WERI-Rb-1 (cell line): Measurements from ENCODE around the gene CFAP54.

ENCODE experiments used
- DNase-seq: peaks from one replicate; pipeline ENCODE4 v3.0.0-alpha.2; 2020
- H3K27ac ChIP-seq: fragments of 250-450 bp; sonication (Bioruptor Pico); 2 replicates; pipeline ENCODE4 v1.5.1; 2020; ENCODE audit warnings: mild to moderate bottlenecking, moderate library complexity
- H3K27me3 ChIP-seq: fragments of 250-450 bp; sonication (Bioruptor Pico); 2 replicates; pipeline ENCODE4 v1.5.1; 2021; ENCODE audit warnings: mild to moderate bottlenecking, low read depth, moderate library complexity; ENCODE audit not compliant: insufficient read depth, severe bottlenecking
- H3K36me3 ChIP-seq: fragments of 250-450 bp; sonication (Bioruptor Pico); 2 replicates; pipeline ENCODE4 v1.5.1; 2020; ENCODE audit warnings: mild to moderate bottlenecking, moderate library complexity
- H3K4me3 ChIP-seq: 2 replicates; pipeline ENCODE4 v1.5.1; 2011; ENCODE audit warnings: low read depth, mild to moderate bottlenecking, control low read depth, low read length
- H3K9me3 ChIP-seq: fragments of 250-450 bp; sonication (Bioruptor Pico); 2 replicates; pipeline ENCODE4 v1.5.1; 2021; ENCODE audit warnings: mild to moderate bottlenecking, moderate library complexity; ENCODE audit not compliant: severe bottlenecking
- TF ChIP-seq, protein P1 (sequence below): IDR thresholded peaks from 2 replicates; pipeline ENCODE4 v1.5.1; 2011; ENCODE audit warnings: low read depth, mild to moderate bottlenecking, control low read depth, inconsistent platforms, low read length

The CFAP54 gene

DNA sequence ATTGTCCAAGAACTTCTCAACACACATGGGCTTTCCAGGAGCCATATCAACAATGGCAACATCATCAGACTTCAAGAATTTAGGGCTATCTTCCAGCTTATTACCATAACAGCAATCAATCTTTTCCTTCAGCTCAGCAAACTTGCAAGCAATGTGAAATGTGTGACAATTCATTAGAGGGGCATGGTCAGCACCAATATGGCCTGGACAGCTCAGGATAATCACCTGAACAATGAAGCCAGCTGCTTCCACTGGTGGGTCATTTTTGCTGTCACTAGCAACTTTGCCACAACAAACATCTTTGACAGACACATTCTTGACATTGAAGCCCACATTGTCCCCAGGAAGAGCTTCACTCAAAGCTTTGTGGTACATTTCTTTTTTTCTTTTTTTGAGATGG is 411.8 kb downstream of the CFAP54 start:
- Histone ChIP-seq H3K27ac (no peak overlapping the region), H3K9me3 (no peaks in the 10 kb centered on the region), H3K27me3 (no peaks in the 10 kb centered on the region), H3K36me3 (no peaks in the 10 kb centered on the region), H3K4me3 (no peak overlapping the region)
- DNase-seq: no peak
- TF ChIP-seq, protein P1, sequence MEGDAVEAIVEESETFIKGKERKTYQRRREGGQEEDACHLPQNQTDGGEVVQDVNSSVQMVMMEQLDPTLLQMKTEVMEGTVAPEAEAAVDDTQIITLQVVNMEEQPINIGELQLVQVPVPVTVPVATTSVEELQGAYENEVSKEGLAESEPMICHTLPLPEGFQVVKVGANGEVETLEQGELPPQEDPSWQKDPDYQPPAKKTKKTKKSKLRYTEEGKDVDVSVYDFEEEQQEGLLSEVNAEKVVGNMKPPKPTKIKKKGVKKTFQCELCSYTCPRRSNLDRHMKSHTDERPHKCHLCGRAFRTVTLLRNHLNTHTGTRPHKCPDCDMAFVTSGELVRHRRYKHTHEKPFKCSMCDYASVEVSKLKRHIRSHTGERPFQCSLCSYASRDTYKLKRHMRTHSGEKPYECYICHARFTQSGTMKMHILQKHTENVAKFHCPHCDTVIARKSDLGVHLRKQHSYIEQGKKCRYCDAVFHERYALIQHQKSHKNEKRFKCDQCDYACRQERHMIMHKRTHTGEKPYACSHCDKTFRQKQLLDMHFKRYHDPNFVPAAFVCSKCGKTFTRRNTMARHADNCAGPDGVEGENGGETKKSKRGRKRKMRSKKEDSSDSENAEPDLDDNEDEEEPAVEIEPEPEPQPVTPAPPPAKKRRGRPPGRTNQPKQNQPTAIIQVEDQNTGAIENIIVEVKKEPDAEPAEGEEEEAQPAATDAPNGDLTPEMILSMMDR: no peak

DNA sequence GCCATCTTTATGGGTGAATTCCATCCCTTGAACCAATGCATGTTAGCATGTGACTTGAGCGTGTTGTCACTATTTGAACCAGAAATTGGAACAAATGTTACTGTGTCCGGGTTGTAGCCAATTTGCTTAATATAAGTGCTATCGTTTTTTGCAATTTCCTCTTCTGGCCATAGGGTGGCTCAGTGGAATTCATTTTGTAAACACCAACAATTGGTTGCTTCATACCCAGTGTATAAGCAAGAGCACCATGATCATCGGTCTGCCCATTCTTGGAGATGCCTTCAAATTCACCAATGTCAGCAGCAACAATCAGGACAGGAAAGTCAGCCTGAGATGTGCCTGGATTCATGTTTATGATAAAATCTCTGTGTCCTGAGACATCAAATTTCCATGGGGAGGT is 412.7 kb downstream of the CFAP54 start:
- Histone ChIP-seq H3K9me3 (no peaks in the 10 kb centered on the region), H3K4me3 (no peak overlapping the region), H3K36me3 (no peaks in the 10 kb centered on the region), H3K27ac (no peak overlapping the region), H3K27me3 (no peaks in the 10 kb centered on the region)
- DNase-seq: no peak
- TF ChIP-seq, protein P1: no peak

DNA sequence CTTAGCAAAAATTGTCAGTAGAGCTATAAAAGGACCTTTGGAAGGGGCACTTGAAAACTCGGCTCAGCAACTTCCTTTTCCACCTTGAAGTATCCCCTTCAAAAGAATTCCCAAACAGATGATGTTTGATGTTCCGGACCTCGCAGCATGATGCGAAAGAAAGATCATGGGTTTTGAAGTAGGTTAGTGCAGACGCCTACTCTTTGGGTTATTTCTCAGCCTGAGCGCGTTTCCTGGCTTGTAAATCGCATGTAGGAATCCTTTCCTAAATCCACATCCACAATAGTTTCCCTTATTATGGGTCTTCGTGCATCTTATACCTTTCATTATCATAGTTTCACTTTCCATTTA is 417.1 kb downstream of the CFAP54 start:
- Histone ChIP-seq H3K36me3 (peaks cover 2% of the 10 kb centered on the region; the same call in 1 of the 2 replicates), H3K27me3 (no peaks in the 10 kb centered on the region), H3K4me3 (peak overlapping the region; percentile 99), H3K9me3 (no peaks in the 10 kb centered on the region), H3K27ac (no peak overlapping the region)
- TF ChIP-seq, protein P1: no peak
- DNase-seq: no peak

DNA sequence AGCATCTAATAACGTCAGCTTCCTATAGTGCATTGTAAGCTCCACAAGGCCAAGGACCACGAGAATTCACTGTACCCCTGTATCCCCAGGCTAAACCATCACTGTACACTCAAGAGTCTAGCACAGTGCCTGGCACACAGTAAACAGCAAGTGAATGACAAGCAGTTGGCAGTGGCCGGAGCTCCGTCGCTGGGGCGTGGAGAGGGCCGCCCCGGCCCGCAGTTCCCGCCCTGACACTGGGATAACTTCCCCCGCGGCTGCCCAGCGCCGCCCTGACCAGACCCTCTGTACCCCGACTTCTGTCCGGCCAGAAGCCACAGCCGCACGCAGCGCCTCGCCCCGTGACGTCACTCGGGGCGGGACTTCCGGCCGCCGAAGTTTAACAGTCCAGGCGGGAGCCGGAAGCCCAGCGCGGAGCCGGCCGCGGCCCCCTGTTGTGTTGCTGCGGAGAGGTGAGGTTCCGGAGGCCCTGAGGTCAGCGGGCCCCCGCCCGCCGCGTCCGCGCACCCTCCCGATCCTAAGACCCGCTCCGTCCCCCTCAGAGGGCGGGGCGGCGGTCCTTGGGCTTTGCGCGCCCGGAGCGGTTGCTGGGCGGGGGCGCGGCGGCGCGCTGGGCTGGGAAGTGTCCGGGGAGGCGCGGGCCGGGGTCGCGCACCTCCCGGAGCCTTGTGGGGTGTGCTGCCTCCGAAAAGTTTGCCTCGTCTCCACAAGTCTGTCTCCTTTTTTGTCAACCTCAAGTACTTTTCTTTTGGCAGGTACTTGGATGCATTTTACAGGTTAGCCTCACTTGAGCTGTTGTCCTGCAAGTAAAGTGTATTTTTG is 417.7 kb downstream of the CFAP54 start, which contains the start of gene NEDD1:
Gene NEDD1 (plus strand): TSS at position 409 of the 822 bp plus-strand sequence. CDS start 2,503 bp downstream, outside the sequence.
- no peaks in the 10 kb centered on the region for H3K9me3 ChIP-seq
- H3K27me3 ChIP-seq: no peaks in the 10 kb centered on the region
- TF ChIP-seq, protein P1: no peak
- H3K36me3 ChIP-seq: peaks cover 2% of the 10 kb centered on the region; the same call in 1 of the 2 replicates
- H3K4me3 ChIP-seq: peak within 1 kb of the TSS; percentile 99
- H3K27ac ChIP-seq: peak within 1 kb of the TSS; percentile 77
- DNase-seq: peak; percentile 89

DNA sequence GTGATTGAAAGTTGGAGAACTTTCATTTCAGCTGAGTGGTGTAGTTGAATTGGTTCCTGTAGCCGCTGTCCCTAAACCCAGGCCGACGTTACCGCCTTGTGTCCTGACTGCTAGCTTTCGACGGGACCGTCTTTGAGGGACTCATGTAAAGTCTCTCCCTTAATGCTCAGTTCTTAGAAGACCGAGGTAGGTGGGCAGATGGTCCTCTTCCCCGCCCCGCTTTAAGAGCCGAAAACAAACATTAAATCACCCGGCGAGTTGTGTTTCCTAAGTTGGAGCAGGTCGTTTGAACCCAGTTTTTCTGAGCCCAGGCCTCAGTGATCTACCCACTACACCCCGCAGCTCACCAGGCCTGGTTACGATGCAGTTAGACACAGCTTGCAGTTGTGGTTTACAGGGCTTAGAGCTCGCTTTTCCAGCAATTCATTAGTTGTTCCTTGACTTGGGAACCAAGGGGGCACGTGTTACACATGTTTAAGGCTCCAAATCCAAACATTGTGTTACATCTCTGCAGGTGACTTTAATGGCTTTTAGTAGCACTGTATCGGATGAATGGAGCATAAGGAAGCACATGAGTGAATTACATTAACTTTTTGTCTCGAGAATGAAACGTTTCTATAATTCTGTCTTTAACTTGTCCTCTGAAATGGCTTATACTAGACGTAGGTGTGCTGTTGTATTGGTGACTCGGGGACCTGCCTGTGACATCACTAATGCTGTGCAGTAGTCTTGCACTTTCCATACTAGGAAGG is 418.5 kb downstream of the CFAP54 start:
- peak overlapping the region; percentile 77 for H3K27ac ChIP-seq
- H3K27me3 ChIP-seq: no peaks in the 10 kb centered on the region
- DNase-seq: peak; percentile 29
- peak overlapping the region; percentile 99 for H3K4me3 ChIP-seq
- peaks cover 2% of the 10 kb centered on the region; the same call in 1 of the 2 replicates for H3K36me3 ChIP-seq
- no peaks in the 10 kb centered on the region for H3K9me3 ChIP-seq
- TF ChIP-seq, protein P1: no peak
